Mesenchymal stem cell (in vitro differentiated cells and primary cell): ENCODE measurements around the gene CTBP2.

Source experiments
- DNase-seq: peaks from one replicate; pipeline ENCODE4 v3.0.0-alpha.2; 2013
- H2AFZ ChIP-seq: one replicate; pipeline ENCODE4 v1.6.1; 2013; ENCODE audit warnings: low read depth, mild to moderate bottlenecking, control low read depth, inconsistent platforms, low read length, moderate library complexity
- H2AK5ac ChIP-seq: 2 replicates; pipeline ENCODE4 v1.6.1; 2013; ENCODE audit warnings: low read length, moderate library complexity, mild to moderate bottlenecking, inconsistent platforms; ENCODE audit not compliant: severe bottlenecking
- H2BK120ac ChIP-seq: one replicate; pipeline ENCODE4 v1.6.1; 2013; ENCODE audit warnings: low read depth, mild to moderate bottlenecking, inconsistent platforms, low read length, moderate library complexity
- H2BK12ac ChIP-seq, 2 experiments: one replicate each; pipeline ENCODE4 v1.6.1; 2013; ENCODE audit warnings: inconsistent platforms in 2 of 2, low read length in 2 of 2, mild to moderate bottlenecking in 2 of 2, moderate library complexity in 2 of 2, control low read depth in 1 of 2
- H2BK15ac ChIP-seq: one replicate; pipeline ENCODE4 v1.6.1; 2013; ENCODE audit warnings: mild to moderate bottlenecking, low read depth, inconsistent platforms; ENCODE audit not compliant: poor library complexity, severe bottlenecking
- H2BK5ac ChIP-seq: 2 replicates; pipeline ENCODE4 v1.6.1; 2013; ENCODE audit warnings: low read depth, mild to moderate bottlenecking, low read length, control low read depth, inconsistent platforms; ENCODE audit not compliant: poor library complexity, severe bottlenecking
- H3K14ac ChIP-seq, 2 experiments: one replicate each; pipeline ENCODE4 v1.6.1; 2013; ENCODE audit warnings: inconsistent platforms in 2 of 2, low read length in 2 of 2, control low read depth in 1 of 2, mild to moderate bottlenecking in 1 of 2, moderate library complexity in 1 of 2
- H3K18ac ChIP-seq, 2 experiments: one replicate each; pipeline ENCODE4 v1.6.1; 2013; ENCODE audit warnings: inconsistent platforms in 2 of 2, low read length in 2 of 2, control low read depth in 1 of 2, low read depth in 1 of 2, mild to moderate bottlenecking in 1 of 2
- H3K23ac ChIP-seq, 2 experiments: one replicate each; pipeline ENCODE4 v1.6.1; 2013; ENCODE audit warnings: inconsistent platforms in 2 of 2, low read length in 2 of 2, mild to moderate bottlenecking in 2 of 2, moderate library complexity in 2 of 2, control low read depth in 1 of 2
- H3K27ac ChIP-seq: 2 replicates; pipeline ENCODE4 v1.5.1; 2013; ENCODE audit warnings: mild to moderate bottlenecking, moderate library complexity, low read length, control low read depth, inconsistent platforms; ENCODE audit not compliant: poor library complexity, severe bottlenecking
- H3K27me3 ChIP-seq, 2 experiments: 2 replicates each; pipeline versions ENCODE4 v1.6.1 to v1.7.0; 2013; ENCODE audit warnings: low read length in 2 of 2, mild to moderate bottlenecking in 2 of 2, moderate library complexity in 2 of 2, control low read depth in 1 of 2, inconsistent platforms in 1 of 2; ENCODE audit not compliant: control insufficient read depth in 1 of 2, insufficient read depth in 1 of 2
- H3K36me3 ChIP-seq, 2 experiments: 2 replicates each; pipeline versions ENCODE4 v1.6.1 to v1.7.0; 2013; ENCODE audit warnings: low read length in 2 of 2, control low read depth in 1 of 2, inconsistent platforms in 1 of 2, low read depth in 1 of 2, mild to moderate bottlenecking in 1 of 2; ENCODE audit not compliant: insufficient read depth in 2 of 2, control insufficient read depth in 1 of 2
- H3K4ac ChIP-seq, 2 experiments: one replicate each; pipeline ENCODE4 v1.6.1; 2013; ENCODE audit warnings: inconsistent platforms in 2 of 2, low read length in 2 of 2, mild to moderate bottlenecking in 2 of 2, moderate library complexity in 2 of 2, control low read depth in 1 of 2, low read depth in 1 of 2
- H3K4me1 ChIP-seq: 2 replicates; pipeline ENCODE4 v1.6.1; 2013; ENCODE audit warnings: low read depth, low read length, control low read depth; ENCODE audit not compliant: control insufficient read depth, insufficient read depth
- H3K4me2 ChIP-seq: 2 replicates; pipeline ENCODE4 v1.6.1; 2013; ENCODE audit warnings: low read length, mild to moderate bottlenecking, inconsistent platforms; ENCODE audit not compliant: poor library complexity, severe bottlenecking
- H3K4me3 ChIP-seq, 2 experiments: 2 replicates each; pipeline versions ENCODE4 v1.5.1 to v1.7.0; 2013; ENCODE audit warnings: low read length in 2 of 2, mild to moderate bottlenecking in 2 of 2, control low read depth in 1 of 2, low read depth in 1 of 2; ENCODE audit not compliant: insufficient read depth in 1 of 2
- H3K79me1 ChIP-seq: replicated peaks from 2 replicates; pipeline ENCODE4 v1.6.1; 2013; ENCODE audit warnings: mild to moderate bottlenecking, control low read depth, low read length, inconsistent platforms; ENCODE audit not compliant: poor library complexity, severe bottlenecking
- H3K9ac ChIP-seq: 2 replicates; pipeline ENCODE4 v1.7.0; 2013; ENCODE audit warnings: mild to moderate bottlenecking, low read length, moderate library complexity
- H3K9me3 ChIP-seq: 2 replicates; pipeline ENCODE4 v1.7.0; 2013; ENCODE audit warnings: mild to moderate bottlenecking, low read length; ENCODE audit not compliant: control insufficient read depth
- H4K8ac ChIP-seq: one replicate; pipeline ENCODE4 v1.6.1; 2013; ENCODE audit warnings: inconsistent platforms, mild to moderate bottlenecking, low read length, moderate library complexity
- H4K91ac ChIP-seq: one replicate; pipeline ENCODE4 v1.6.1; 2013; ENCODE audit warnings: mild to moderate bottlenecking, low read length, inconsistent platforms
- WGBS: methylation state at CpG from one replicate; pipeline ENCODE4 v1.1.7; 2013; ENCODE audit warnings: mixed read lengths; 5-methylcytosine and 5-hydroxymethylcytosine counted together

Gene CTBP2

DNA sequence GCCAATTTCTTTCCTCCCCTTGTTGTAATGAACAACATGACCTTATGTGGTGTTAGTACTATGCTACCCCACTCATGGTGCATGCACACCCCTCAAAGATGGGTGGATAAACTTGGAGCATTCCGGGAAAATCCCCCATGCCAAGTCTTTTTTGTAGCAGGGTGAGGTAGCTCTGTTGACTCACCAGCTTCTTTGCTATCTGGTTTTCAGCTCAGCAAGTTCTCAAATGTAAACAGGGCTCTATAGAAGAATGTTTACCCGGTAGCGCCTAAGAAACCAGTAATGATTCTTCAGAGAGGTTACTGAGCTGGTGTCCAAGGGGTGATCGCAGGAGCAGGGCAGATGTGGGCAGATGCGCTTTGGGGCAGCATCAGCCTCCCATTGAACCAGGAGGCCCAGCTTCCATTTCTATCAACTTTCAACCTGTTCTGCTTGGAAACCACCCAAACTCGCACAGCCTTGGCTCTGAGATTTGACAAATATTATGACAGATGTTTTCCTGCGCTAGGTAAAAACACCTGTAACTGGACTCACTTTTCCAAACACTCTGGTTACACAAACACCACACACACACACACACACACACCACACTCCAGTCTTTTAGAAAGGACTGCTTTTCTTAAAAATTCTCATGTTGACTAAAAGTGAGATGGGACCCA, 130.7 kb downstream of the CTBP2 start:
- Histone ChIP-seq H3K4me1 (peaks cover 25% of the 10 kb centered on the region), H3K18ac (peak overlapping the region in 1 of 2 experiments; percentile 4), H3K14ac (no peak overlapping the region), H3K36me3 (peaks cover 15 to 48% of the 10 kb centered on the region in 2 experiments), H2BK120ac (no peak overlapping the region), H2BK5ac (no peak overlapping the region), H2BK12ac (no peak overlapping the region), H4K91ac (no peak overlapping the region), H3K4me2 (no peak overlapping the region), H3K27me3 (no peaks in the 10 kb centered on the region), H4K8ac (no peak overlapping the region), H3K23ac (no peak overlapping the region), H2AK5ac (no peak overlapping the region), H3K9ac (no peak overlapping the region), H3K9me3 (no peaks in the 10 kb centered on the region), H2AFZ (no peak overlapping the region), H3K79me1 (peaks cover 52% of the 10 kb centered on the region), H3K27ac (no peak overlapping the region), H3K4ac (no peak overlapping the region), H3K4me3 (no peak overlapping the region), H2BK15ac (no peak overlapping the region)
- 67% methylated on average over 7 of the region's 7 CpGs for WGBS
- peak; percentile 89 for DNase-seq

DNA sequence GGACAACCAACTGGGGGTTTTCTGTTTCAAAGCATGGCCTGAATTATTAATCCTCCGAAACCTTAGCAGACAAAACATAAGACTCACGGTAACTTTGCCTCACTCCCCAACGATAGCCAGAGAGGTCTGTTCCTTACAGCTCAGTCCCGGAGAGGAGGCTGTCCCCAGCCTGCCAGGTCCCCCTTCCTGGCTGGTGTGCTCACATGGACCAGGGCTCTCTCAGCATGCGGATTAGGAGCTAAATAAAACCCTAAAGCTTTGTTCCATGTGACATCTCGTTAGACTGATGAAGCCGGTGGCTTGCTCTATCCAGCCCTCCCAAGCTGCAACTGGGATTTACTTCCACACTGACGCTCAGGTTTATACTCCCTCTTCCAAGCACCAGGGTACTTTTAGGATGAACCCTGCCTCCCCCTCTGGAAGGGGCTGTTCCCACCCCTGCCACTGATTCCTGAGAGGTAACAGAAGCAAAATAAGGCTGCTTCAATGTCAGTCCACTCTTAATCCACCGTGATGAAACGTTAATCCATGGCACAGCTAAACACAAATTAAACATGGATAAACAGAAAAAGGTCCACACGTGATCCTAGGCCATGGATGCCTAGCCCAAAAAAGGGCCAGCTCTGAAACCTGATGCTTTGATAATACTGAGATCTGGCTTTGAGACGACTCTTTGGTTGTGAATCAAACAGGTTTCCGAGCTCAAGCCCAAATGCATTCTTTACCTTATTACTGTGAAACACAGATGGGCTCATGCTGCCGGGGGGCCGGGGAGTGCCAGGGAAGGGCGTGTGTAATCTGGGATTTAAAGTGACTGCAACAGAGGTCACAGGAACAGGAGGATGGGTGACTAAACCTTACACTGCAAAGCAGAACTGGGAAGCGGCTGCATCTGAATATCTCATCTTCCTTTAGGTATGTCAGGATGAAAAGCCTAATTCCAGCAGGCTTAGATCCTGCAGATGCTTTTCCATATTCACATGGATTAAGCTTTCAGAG, 132.2 kb downstream of the CTBP2 start:
- no peak for DNase-seq
- Histone ChIP-seq H3K27ac (no peak overlapping the region), H3K4ac (no peak overlapping the region), H3K4me3 (no peak overlapping the region), H3K4me1 (peaks cover 19% of the 10 kb centered on the region), H2AFZ (no peak overlapping the region), H3K9me3 (no peaks in the 10 kb centered on the region), H4K91ac (no peak overlapping the region), H3K79me1 (peaks cover 62% of the 10 kb centered on the region), H3K4me2 (no peak overlapping the region), H2BK12ac (peak overlapping the region in 1 of 2 experiments; percentile 61), H3K36me3 (peaks cover 15 to 51% of the 10 kb centered on the region in 2 experiments), H3K9ac (peak overlapping the region; percentile 10), H2BK5ac (no peak overlapping the region), H2BK15ac (no peak overlapping the region), H3K23ac (no peak overlapping the region), H3K27me3 (no peaks in the 10 kb centered on the region), H4K8ac (peak overlapping the region; percentile 20), H2BK120ac (no peak overlapping the region), H3K14ac (no peak overlapping the region), H3K18ac (peak overlapping the region in 1 of 2 experiments; percentile 42), H2AK5ac (no peak overlapping the region)
- 90% methylated on average over 17 of the region's 17 CpGs for WGBS

DNA sequence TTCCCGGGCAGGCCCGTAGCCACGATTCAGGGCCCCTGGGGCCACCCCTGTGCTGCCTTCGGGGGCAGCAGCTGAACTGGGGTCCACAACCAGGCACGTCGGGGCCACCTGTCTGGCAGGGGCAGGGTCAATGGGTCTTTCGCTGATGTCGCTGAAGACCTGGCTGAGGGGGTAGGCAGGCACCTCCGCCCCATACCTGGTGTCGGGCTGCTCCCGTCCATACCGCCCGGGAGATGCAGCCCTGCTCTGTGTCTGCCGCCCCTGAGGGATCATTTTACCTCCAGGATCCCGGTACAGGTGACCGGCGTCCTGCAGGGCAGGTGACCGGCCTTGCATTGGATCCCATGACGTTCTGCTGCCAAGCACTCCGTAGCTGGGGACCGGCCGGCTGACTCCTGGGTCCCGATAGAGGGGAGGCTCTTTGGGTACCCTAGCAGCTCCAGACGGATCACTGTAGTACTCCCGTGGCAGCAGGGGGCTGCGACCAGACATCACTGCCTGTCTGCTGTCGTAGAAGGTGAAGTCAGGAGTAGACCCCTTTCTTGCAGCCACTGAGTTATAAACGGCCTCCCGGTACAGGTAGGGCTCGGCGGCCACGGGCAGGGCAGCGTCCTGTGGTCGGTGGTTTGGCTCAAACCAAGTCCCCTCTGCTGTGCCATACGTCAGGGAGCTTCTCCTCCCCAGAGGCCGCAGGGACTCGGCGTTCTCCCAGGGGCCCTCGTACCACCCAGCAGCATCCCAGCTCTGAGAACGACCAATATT, 133.2 kb downstream of the CTBP2 start:
- Histone ChIP-seq H2BK5ac (no peak overlapping the region), H3K4me1 (peaks cover 18% of the 10 kb centered on the region), H2AFZ (no peak overlapping the region), H4K91ac (peak overlapping the region; percentile 7), H3K9me3 (no peaks in the 10 kb centered on the region), H2AK5ac (no peak overlapping the region), H3K4ac (peak overlapping the region in 1 of 2 experiments; percentile 27), H3K4me2 (no peak overlapping the region), H3K36me3 (peaks cover 15 to 49% of the 10 kb centered on the region in 2 experiments), H3K27ac (no peak overlapping the region), H3K79me1 (peaks cover 62% of the 10 kb centered on the region), H4K8ac (no peak overlapping the region), H3K9ac (no peak overlapping the region), H2BK120ac (no peak overlapping the region), H3K14ac (peak overlapping the region in 1 of 2 experiments; percentile 36), H3K18ac (no peak overlapping the region), H3K27me3 (no peaks in the 10 kb centered on the region), H2BK15ac (no peak overlapping the region), H3K23ac (no peak overlapping the region), H3K4me3 (no peak overlapping the region), H2BK12ac (no peak overlapping the region)
- 97% methylated on average over 36 of the region's 40 CpGs for WGBS
- DNase-seq: no peak
